ENCODE measurements around the gene PPFIBP2. TPM values are rescaled to one million over a fixed set of nuclear protein-coding genes. Genes with fewer than 3 reads are reported as not detected.

Gene PPFIBP2
- total RNA-seq, 1 donor from 2014 or later: 15.0 TPM

DNA sequence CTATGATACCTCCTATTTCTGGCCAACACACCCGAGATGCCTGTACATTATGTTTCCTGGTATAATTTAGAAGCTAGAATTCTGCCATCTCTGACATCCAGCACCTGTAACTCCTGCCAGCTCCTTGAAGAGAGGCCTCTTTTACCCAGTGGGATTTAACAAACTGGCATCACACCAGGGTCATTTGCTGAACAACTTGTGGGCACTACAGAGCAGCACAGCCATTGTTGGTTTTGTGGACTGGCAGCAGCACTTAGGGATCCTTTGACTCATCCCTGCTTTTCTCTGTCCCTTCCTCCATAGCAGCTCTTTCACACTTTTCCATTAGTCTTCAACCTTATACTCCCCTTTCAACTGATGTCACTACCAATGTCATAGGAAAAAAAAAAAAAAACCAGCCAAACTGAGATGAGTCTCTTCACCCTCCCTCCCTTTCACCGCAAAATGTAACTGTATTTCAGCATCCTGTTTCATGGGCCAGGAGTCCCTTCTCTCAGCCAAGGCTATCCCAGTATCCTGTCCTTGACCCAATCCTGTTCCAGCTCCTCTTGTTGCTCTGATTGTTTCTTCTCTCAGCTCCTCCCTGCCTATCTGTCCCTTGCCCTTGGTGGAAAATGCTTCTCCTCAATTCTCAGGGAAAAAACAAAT lies 68.7 kb downstream of the PPFIBP2 start:
- TF ChIP-seq, protein P1, sequence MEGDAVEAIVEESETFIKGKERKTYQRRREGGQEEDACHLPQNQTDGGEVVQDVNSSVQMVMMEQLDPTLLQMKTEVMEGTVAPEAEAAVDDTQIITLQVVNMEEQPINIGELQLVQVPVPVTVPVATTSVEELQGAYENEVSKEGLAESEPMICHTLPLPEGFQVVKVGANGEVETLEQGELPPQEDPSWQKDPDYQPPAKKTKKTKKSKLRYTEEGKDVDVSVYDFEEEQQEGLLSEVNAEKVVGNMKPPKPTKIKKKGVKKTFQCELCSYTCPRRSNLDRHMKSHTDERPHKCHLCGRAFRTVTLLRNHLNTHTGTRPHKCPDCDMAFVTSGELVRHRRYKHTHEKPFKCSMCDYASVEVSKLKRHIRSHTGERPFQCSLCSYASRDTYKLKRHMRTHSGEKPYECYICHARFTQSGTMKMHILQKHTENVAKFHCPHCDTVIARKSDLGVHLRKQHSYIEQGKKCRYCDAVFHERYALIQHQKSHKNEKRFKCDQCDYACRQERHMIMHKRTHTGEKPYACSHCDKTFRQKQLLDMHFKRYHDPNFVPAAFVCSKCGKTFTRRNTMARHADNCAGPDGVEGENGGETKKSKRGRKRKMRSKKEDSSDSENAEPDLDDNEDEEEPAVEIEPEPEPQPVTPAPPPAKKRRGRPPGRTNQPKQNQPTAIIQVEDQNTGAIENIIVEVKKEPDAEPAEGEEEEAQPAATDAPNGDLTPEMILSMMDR (IDR thresholded peaks at IDR 0.05; ENCODE audit: insufficient read depth, low read length, severe bottlenecking): no peak
- no peaks in the 10 kb centered on the region for H3K27me3 ChIP-seq (ENCODE audit: control insufficient read depth, insufficient read depth, low read length)
- no peaks in the 10 kb centered on the region for H3K36me3 ChIP-seq (ENCODE audit: control insufficient read depth, insufficient read depth, low read length)
- FAIRE-seq (no peak), DNase-seq (ENCODE audit: low read depth) (no peak)
- no peak overlapping the region for H3K4me3 ChIP-seq (ENCODE audit: low read depth, low read length)

DNA sequence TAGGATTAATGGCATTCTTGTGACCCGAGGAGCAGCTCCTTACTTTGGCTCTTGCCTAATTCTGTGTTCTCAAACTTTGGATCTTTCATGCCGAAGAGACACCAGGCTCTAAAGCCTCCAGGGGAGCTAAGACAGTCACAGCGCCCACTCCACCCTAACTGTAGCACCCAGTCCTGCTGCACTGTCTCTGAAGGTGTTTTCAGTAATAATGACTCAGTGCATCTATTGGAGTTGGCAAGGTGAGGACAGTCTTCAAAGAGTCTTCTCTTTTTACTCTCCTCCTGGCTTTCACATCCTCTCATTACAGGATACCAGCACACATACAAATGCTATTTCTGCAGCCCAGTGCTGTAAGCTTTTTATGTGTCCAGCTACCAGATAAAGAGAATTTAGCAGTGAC lies 69.4 kb downstream of the PPFIBP2 start:
- Histone ChIP-seq H3K4me3 (ENCODE audit: low read depth, low read length) (no peak overlapping the region), H3K27me3 (ENCODE audit: control insufficient read depth, insufficient read depth, low read length) (no peaks in the 10 kb centered on the region), H3K36me3 (ENCODE audit: control insufficient read depth, insufficient read depth, low read length) (no peaks in the 10 kb centered on the region)
- TF ChIP-seq, protein P1 (IDR thresholded peaks at IDR 0.05; ENCODE audit: insufficient read depth, low read length, severe bottlenecking): no peak
- FAIRE-seq: no peak
- DNase-seq (ENCODE audit: low read depth): no peak

DNA sequence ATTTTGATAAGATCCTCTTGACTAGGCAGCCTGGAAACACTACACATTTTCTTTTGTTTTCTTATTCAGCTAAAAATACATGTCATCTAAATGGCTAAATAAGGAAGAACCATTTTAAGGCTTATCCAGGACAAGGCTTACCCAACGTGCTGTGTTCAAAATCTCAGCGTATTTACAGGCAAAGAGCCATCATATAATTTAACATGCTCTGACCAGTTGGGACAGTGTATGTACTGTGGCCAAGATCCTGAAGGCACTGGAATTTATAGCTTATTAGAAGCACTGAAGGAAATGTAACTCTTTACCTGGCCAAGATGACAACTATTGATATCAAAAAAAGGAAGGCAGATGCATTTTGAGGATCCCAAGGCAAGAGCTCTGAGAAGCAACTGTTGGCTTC lies 71.1 kb downstream of the PPFIBP2 start:
- TF ChIP-seq, protein P1 (IDR thresholded peaks at IDR 0.05; ENCODE audit: insufficient read depth, low read length, severe bottlenecking): no peak
- FAIRE-seq: no peak
- no peak for DNase-seq (ENCODE audit: low read depth)
- Histone ChIP-seq H3K27me3 (ENCODE audit: control insufficient read depth, insufficient read depth, low read length) (no peaks in the 10 kb centered on the region), H3K4me3 (ENCODE audit: low read depth, low read length) (no peak overlapping the region), H3K36me3 (ENCODE audit: control insufficient read depth, insufficient read depth, low read length) (no peaks in the 10 kb centered on the region)

DNA sequence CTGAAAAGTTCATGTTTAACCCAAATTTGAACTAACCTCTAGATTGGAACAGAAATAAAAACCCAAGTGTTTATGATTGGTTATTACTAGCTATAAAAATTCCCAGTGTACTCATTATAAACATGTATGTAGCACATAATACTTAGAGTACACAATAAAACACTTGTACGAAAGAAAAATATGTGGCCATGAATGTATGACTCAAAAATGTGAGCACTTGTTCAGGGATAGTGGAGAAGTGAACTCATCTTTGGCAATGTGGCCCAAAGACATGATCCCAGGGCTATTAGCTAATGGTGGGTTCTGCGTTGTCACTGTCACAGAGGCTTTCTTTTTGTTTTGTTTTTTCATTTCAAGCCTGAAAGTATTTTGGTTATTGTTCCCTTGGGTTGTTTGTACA lies 72.0 kb downstream of the PPFIBP2 start:
- no peak for DNase-seq (ENCODE audit: low read depth)
- FAIRE-seq: no peak
- H3K27me3 ChIP-seq (ENCODE audit: control insufficient read depth, insufficient read depth, low read length): no peaks in the 10 kb centered on the region
- H3K36me3 ChIP-seq (ENCODE audit: control insufficient read depth, insufficient read depth, low read length): no peaks in the 10 kb centered on the region
- H3K4me3 ChIP-seq (ENCODE audit: low read depth, low read length): no peak overlapping the region
- TF ChIP-seq, protein P1 (IDR thresholded peaks at IDR 0.05; ENCODE audit: insufficient read depth, low read length, severe bottlenecking): no peak

DNA sequence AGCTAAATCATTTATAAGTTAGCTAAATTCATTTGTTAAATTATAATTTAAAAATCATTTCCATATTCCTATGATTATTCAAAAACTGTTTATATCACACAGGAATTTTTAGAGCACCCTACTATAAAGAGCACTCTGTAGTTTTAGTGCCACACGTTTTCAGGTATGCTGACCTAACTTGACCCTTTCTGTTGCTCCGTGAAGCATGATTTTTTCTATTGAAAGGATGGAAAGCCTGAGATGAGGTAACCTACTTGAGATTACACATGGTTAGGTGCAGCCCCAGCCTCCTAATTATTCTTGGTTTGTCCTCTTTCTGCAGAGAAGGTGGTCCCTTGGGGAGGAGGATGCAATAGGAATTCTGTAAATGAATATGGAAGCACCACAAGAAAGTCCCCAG lies 72.6 kb downstream of the PPFIBP2 start:
- H3K36me3 ChIP-seq (ENCODE audit: control insufficient read depth, insufficient read depth, low read length): no peaks in the 10 kb centered on the region
- H3K4me3 ChIP-seq (ENCODE audit: low read depth, low read length): no peak overlapping the region
- DNase-seq (ENCODE audit: low read depth): no peak
- no peaks in the 10 kb centered on the region for H3K27me3 ChIP-seq (ENCODE audit: control insufficient read depth, insufficient read depth, low read length)
- no peak for FAIRE-seq
- TF ChIP-seq, protein P1 (IDR thresholded peaks at IDR 0.05; ENCODE audit: insufficient read depth, low read length, severe bottlenecking): no peak

DNA sequence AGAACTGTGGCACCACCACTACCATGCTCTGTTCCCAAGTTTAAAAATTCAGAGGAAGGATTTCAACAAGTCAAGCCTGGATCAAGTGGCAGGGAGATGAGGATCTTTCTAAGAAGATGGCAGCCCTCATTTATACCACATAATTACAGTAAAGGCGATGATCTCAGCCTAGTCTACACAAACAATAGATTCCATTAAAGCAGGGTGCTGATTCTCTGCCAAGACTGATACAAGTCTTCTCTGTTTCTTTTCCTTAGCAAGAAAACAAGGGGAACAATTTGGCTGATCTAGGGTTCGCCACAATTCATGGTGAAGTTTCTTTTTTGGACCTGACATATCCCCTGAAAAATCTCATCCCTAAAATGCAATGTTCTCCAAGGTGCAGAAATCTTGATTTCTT lies 73.9 kb downstream of the PPFIBP2 start:
- no peak overlapping the region for H3K4me3 ChIP-seq (ENCODE audit: low read depth, low read length)
- H3K27me3 ChIP-seq (ENCODE audit: control insufficient read depth, insufficient read depth, low read length): no peaks in the 10 kb centered on the region
- DNase-seq (ENCODE audit: low read depth) (no peak), FAIRE-seq (no peak)
- TF ChIP-seq, protein P1 (IDR thresholded peaks at IDR 0.05; ENCODE audit: insufficient read depth, low read length, severe bottlenecking): no peak
- no peaks in the 10 kb centered on the region for H3K36me3 ChIP-seq (ENCODE audit: control insufficient read depth, insufficient read depth, low read length)

Measured in bronchial epithelial cell (primary cell).